Measurements from ENCODE around the gene SF3A1.

SF3A1 gene

DNA sequence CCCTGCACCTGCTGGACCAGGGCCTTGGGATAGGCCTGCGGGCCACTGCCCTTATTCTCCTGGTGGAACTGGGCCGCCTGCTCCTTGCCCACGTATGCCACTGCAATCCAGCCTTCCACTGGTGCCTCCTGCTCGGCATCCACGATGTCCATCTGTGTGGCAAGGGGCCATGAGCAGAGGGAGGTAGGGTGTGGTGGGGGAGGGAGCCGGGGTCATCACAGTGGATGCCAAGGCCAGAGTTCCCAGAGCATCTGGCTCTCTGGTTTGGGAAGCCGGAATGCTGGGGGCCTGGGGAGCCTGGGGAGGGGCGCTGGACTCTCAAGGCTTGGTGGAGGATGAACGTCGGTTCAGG, 29.9 kb upstream of the SF3A1 start:
- no peak for DNase-seq

- DNase-seq = no peak
Observed at GRCh38 chr22:30385942-30386341, 29.2 kb upstream of the SF3A1 start.

- no peak for DNase-seq
Observed at GRCh38 chr22:30383061-30383460, 26.4 kb upstream of the SF3A1 start.

GRCh38 chr22:30382340-30382739, 25.6 kb upstream of the SF3A1 start:
- no peak for DNase-seq

DNA sequence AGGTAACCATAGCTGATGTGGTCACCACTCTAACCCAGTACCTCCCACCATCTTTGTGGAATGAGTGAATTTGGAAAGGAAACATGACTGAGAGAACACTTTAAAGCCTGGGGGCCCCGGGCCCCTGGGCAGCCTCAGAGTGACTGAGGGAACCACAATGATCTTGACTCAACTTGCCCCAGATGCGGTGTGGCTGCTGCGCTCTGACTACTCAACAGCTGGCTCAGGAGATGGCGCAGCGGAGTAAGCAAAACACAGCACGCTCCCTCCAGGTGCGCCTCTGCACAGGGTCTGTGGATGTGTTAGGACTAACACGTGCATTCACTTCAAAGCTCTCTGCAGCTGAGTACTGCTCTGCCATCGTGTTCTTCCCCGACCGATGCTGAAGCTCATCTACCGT, 24.6 kb upstream of the SF3A1 start:
- no peak for DNase-seq

- DNase-seq = no peak
Observed at GRCh38 chr22:30380011-30380410, 23.3 kb upstream of the SF3A1 start.

DNA sequence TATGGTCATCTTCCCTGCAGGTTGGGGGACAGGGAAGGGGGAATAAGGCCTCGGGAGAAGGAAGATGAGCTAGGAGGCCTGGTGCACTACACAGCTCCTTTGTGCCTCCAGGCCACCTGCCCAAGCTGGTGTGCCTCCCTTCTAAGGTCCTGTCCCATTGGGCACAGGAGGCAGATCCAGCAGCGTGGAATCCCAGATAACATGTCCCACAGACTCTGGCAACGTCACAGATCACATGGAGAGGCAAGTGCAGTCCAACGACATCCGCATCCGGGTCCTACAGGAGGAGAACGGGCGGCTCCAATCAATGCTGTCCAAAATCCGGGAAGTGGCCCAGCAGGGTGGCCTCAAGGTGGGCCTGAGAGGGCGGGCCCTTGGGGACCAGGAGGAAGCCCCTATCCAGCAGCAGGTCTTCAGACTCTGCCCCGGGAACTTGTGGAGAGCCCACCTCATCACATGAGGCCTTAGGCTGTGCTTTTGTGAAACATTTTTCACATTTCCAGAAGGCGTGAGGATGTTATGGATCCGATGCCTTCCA, 18.7 kb upstream of the SF3A1 start:
- no peak for DNase-seq

DNA sequence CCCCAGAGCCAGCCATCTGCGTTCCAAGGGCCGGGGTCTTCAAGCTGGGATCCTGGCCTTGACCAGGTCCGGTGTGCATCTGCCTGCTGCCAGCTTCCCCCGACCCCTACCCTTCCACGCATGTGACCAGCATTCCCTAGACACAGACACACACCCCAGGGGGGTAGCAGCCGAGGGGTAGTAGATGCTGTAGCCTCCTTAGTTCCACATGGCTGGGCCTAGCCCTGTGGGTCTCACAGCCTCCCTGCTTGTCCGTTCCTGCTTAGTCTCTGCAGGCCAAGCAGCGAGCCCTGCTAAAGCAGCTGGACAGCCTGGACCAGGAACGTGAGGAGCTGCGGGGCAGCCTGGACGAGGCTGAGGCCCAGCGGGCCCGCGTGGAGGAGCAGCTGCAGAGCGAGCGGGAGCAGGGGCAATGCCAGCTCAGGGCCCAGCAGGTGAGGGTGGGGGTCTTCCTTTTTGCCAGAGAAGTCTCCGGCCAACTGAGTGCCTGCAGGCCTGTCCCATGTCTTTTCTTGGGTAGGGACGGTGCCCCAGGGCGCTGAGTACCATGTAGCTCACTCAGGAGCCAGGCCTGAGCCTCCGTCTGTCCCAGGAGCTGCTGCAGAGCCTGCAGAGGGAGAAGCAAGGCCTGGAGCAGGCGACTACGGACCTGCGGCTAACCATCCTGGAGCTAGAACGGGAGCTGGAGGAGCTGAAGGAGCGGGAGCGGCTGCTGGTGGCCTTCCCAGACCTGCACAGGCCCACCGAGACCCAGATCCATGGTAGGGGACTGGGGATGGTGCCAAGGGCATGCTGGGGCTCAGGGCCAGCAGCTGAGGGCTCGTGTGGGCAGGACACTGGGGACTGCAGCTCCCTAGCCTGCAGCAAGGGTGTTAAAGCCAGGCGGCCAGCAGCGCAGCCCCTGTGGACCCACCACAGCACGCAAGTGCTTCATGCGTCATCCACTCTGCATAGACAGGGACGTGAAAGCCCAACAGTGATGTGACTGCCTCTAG, 16.9 kb upstream of the SF3A1 start:
- DNase-seq = no peak

DNA sequence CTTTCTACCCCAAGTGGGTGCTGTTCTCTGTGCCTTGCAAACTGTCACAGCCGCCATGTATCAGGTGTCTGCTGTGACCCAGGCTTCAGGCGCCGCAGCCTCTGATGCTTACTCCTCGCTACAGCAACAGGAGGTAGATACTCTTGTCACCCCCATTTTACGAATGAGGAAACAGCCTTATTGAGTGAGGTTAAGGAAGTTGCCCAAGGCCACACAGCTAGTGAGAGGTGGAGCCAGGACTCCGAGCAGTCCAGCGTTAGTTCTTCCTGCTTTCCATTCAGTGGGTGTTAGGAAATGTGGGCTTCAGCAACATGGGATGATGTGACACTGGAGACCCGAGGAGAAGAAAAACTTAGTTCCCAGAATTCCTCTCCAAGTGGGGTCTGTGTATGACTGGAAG, 16.2 kb upstream of the SF3A1 start:
- no peak for DNase-seq

- DNase-seq = no peak
Observed at GRCh38 chr22:30371981-30372380, 15.3 kb upstream of the SF3A1 start.

GRCh38 chr22:30371321-30371720, 14.6 kb upstream of the SF3A1 start:
- DNase-seq = no peak

- DNase-seq = no peak
Observed at GRCh38 chr22:30370641-30371230, 14.0 kb upstream of the SF3A1 start.

DNA sequence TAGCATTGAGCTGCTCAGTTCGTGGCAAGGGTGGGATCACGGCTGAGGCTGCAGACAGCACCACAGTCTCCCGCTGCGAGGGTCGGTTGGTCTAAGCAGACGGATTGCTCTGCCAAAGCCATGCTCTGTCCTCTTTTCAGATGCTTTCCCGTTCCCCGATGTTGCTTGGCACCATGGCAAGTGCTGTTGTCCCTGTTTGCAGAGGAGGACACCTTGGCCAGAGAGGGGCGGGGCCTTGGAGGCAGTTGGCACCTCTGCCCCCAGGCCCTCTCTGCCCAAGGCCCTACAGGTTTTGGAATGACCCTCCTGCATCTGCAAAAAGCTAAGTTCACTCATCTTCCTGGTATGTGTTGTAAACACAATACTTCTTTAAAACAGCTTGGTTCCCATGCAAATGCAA, 11.7 kb upstream of the SF3A1 start:
- DNase-seq = no peak

DNA sequence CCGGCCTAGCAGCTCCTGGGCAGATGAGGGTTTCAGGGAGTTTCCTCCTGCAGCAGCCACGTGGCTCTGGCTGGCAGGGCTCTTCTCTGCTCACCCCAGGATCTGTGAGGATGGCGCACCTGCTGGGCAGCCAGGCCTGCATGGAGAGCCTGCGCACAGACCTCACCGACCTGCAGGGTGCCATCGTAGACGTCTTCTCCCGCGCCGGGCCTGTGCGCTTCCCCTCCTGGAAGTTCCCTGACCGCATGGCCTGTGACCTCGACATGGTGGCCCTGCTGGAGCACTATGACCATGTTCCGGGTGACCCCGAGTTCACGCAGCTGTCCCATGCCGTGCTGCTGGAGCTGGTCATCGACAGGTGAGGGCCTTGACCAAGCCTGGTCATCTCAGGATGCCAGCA, 9.2 kb upstream of the SF3A1 start:
- no peak for DNase-seq

- DNase-seq = no peak
Observed at GRCh38 chr22:30362651-30363281, 6.1 kb upstream of the SF3A1 start.

DNA sequence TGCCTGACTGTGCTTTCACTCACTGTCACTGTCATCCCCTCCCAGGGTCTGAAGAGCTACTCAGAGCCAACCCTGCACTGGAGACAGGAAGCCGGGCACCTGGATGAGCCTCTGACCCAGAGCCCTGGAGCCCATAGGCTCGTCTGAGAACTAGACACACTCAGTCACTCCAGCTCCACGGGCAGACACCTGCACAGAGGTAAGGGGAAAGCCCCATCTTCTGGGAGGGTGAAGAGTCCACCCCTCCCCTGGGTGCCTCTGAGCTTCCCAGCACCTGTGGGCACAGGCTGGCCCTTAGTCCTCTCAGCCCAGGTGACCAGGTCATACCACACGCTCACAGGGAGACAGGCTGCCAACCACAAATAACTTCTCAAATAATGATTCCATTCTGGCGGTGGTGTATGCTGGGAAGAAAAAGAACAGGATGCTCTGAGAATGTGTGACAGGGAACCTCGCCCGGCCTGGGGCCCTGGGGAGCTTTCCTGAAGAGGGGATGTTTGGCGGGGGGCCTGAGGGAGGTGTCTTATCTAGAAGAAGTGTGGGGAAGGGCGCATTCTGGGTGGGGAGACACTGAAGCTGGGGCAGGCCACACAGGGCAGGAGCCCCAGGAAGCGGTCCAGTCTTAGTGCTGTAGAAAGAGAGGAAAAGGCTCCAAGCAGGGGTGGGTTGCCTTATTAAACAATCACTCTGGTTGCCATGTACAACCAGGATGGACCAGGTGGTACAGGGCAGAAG, 5.4 kb upstream of the SF3A1 start:
- no peak for DNase-seq

DNA sequence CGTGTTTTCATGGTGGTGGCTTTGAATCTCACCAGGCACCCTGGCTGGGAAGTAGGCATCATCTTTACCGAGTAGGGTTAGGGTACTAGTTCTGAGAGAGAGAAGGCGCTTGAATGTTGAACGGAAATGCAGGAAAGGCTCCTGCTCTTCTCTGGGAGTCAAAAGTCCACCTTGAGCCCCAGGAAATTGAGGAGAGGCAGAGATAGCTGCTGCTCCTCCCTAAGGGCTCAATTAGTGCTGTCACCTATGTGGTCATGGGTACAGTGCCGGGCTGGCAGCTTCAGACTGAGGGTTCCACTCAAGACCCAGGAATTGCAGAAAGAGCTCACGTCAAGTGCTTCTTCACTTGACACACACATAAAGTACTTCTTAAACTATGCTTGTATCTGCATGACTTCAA, 1.8 kb upstream of the SF3A1 start:
- no peak for DNase-seq

DNA sequence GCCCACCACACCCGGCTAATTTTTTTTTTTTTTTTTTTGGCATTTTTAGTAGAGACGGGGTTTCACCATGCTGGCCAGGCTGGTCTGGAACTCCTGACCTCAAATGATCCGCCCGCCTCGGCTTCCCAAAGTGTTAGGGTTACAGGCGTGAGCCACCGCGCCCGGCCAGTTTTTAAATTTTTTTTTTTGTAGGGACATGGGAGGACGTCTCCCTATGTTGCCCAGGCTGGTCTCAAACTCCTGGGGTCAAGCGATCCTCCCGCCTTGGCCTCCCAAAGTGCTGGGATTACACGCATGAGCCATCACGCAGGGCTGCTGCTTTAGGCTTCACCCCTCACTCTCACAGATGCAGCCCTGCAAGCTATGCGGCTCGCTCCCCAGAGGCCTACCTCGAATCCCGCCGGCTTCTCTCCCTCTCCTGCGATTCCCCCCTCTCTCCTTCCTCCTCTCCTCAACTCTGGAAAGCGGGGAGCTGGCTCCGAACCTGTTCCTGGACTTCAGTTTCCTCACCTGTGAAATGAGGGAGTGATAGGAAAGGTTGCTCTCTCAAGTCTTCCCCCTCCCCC, 1.0 kb upstream of the SF3A1 start:
- DNase-seq = no peak

GRCh38 chr22:30357236-30357570, 509 bp upstream of the SF3A1 start:
- DNase-seq = no peak

GRCh38 chr22:30354644-30355043, 2.0 kb downstream of the SF3A1 start:
- DNase-seq = no peak

GRCh38 chr22:30351226-30351625, 5.5 kb downstream of the SF3A1 start:
- no peak for DNase-seq

DNA sequence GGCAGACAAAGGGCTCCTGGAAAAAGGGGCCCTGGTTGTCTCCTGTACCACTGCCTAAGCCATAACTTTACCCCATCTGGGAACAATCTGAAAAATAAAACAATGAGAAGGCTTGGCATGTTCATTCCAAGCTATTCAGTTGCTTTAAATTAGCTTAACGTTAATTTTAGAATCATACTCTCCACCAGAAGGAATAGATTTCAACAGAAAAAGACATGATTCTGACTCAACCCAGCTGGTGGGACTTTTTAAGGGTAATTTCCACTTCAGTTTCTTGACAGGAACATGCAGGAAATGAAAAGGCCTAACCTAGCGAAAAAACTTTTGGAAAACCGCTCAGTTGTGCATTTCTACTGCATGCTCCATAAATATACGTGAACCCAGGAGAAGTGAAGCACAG, 7.9 kb downstream of the SF3A1 start:
- no peak for DNase-seq

GRCh38 chr22:30348404-30348803, 8.3 kb downstream of the SF3A1 start:
- DNase-seq = no peak

Measured in CD4-positive, alpha-beta T cell treated with Interleukin-17A for 4 hours (primary cell).